Subcutaneous abdominal adipose tissue (tissue), 5 donors: ENCODE data around the gene CORO6.

ENCODE experiments used
- H3K27ac ChIP-seq: one replicate; pipeline ENCODE4 v1.7.0; 2013; ENCODE audit warnings: low read depth, mild to moderate bottlenecking, inconsistent platforms, low read length, moderate library complexity
- H3K27me3 ChIP-seq, 5 donors: one replicate each; pipeline ENCODE4 v1.7.0; 2013; ENCODE audit warnings: low read length in 5 of 5, inconsistent platforms in 1 of 5; ENCODE audit not compliant: control insufficient read depth in 5 of 5, insufficient read depth in 4 of 5
- H3K36me3 ChIP-seq, 5 donors: one replicate each; pipeline ENCODE4 v1.7.0; 2013; ENCODE audit warnings: low read length in 5 of 5; ENCODE audit not compliant: control insufficient read depth in 5 of 5, insufficient read depth in 5 of 5
- H3K4me1 ChIP-seq, 5 donors: one replicate each; pipeline ENCODE4 v1.7.0; 2013; ENCODE audit warnings: low read length in 5 of 5, mild to moderate bottlenecking in 3 of 5, moderate library complexity in 1 of 5; ENCODE audit not compliant: control insufficient read depth in 5 of 5, insufficient read depth in 5 of 5
- H3K4me3 ChIP-seq, 5 donors: one replicate each; pipeline ENCODE4 v1.7.0; 2013; ENCODE audit warnings: low read length in 5 of 5, low read depth in 1 of 5
- H3K9ac ChIP-seq, 5 donors: one replicate each; pipeline ENCODE4 v1.7.0; 2013; ENCODE audit warnings: low read length in 5 of 5, mild to moderate bottlenecking in 4 of 5, moderate library complexity in 3 of 5
- H3K9me3 ChIP-seq, 5 donors: one replicate each; pipeline ENCODE4 v1.7.0; 2013; ENCODE audit warnings: low read length in 5 of 5; ENCODE audit not compliant: control insufficient read depth in 5 of 5
- donor health status: healthy.
- donor health status: healthy.
- donor health status: healthy.
- donor health status: healthy.
- donor health status: healthy.

CORO6 gene

DNA sequence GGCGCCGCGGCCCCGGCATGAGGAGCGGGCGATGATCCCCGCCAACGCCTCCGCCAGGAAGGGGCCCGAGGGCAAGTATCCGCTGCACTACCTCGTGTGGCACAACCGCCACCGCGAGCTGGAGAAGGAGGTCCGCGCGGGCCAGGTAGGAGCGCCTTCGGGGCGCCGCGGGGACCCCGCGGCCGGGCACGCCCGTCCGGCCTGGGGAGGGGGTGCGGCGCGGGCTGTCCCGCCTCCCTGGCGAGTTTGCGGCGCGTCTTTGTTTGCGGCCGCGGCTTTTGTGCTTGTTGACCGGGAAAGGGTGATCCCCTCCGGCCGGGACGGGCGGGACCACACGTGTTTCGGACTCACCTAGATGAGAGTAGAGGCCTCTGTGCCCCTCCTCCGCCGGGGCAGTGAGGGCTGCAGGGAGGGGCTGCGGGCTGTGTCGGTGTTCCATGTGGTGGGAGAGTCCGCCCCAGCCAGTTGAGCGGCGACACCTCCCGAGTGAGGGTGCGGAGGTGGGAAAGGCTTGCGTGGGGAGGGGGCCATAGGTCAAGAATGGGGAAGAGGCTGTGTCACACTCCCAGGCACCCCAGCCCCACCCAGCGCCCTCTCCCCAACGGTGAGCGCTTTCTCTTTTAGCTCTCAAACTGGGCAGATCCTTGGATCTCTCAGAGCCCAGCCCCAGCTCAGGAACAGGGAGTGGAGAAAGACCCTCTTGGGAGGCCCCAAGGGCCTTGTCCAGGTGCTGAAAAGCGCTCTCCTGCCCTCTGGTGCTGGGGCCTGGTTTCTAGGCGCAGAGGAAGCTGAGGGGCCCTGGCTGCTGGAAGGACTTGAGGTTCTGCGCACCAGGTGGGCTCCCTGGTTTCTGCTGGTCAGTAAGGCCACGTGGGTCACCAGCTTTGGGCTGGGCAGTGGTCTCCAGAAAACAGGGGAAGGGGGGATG, 28.9 kb downstream of the CORO6 start:
- H3K4me1 ChIP-seq: peaks cover 14 to 79% (median 70%) of the 10 kb centered on the region in 5 donors
- H3K9me3 ChIP-seq: no peaks in the 10 kb centered on the region
- H3K27me3 ChIP-seq: no peaks in the 10 kb centered on the region
- no peak overlapping the region for H3K27ac ChIP-seq
- peak overlapping the region in 3 of 5 donors; percentile 53 to 66 (median 65) for H3K9ac ChIP-seq
- no peaks in the 10 kb centered on the region for H3K36me3 ChIP-seq
- peak overlapping the region in 4 of 5 donors; percentile 59 to 73 (median 66) for H3K4me3 ChIP-seq

- H3K27me3 ChIP-seq: no peaks in the 10 kb centered on the region
- no peaks in the 10 kb centered on the region for H3K9me3 ChIP-seq
- H3K9ac ChIP-seq: peak within 1 kb of the TSS in 4 of 5 donors; percentile 41 to 66 (median 59)
- H3K4me1 ChIP-seq: peaks cover 14 to 87% (median 79%) of the 10 kb centered on the region in 5 donors
- H3K36me3 ChIP-seq: no peaks in the 10 kb centered on the region
- H3K27ac ChIP-seq: peak within 1 kb of the TSS; percentile 81
- H3K4me3 ChIP-seq: peak within 1 kb of the TSS in 4 of 5 donors; percentile 66 to 79 (median 72)
Observed at GRCh38 chr17:29592850-29593551, 29.7 kb downstream of the CORO6 start, which contains the start of gene ANKRD13B. Gene ANKRD13B, plus strand, starts transcription at chr17:29593132. Its CDS starts 490 bp downstream, at chr17:29593622.

GRCh38 chr17:29591737-29592608, 30.7 kb downstream of the CORO6 start:
- Histone ChIP-seq H3K27me3 (no peaks in the 10 kb centered on the region), H3K4me3 (peak overlapping the region; percentile 42 to 79 (median 59)), H3K36me3 (no peaks in the 10 kb centered on the region), H3K27ac (peak overlapping the region; percentile 81), H3K4me1 (peaks cover 14 to 89% (median 84%) of the 10 kb centered on the region in 5 donors), H3K9ac (peak overlapping the region in 3 of 5 donors; percentile 30 to 56 (median 35)), H3K9me3 (no peaks in the 10 kb centered on the region)

GRCh38 chr17:29591146-29591736, 31.5 kb downstream of the CORO6 start:
- peaks cover 14 to 89% (median 86%) of the 10 kb centered on the region in 5 donors for H3K4me1 ChIP-seq
- peak overlapping the region in 1 of 5 donors; percentile 35 for H3K9ac ChIP-seq
- peak overlapping the region; percentile 42 to 79 (median 55) for H3K4me3 ChIP-seq
- no peaks in the 10 kb centered on the region for H3K36me3 ChIP-seq
- no peaks in the 10 kb centered on the region for H3K9me3 ChIP-seq
- peak overlapping the region; percentile 81 for H3K27ac ChIP-seq
- H3K27me3 ChIP-seq: no peaks in the 10 kb centered on the region

DNA sequence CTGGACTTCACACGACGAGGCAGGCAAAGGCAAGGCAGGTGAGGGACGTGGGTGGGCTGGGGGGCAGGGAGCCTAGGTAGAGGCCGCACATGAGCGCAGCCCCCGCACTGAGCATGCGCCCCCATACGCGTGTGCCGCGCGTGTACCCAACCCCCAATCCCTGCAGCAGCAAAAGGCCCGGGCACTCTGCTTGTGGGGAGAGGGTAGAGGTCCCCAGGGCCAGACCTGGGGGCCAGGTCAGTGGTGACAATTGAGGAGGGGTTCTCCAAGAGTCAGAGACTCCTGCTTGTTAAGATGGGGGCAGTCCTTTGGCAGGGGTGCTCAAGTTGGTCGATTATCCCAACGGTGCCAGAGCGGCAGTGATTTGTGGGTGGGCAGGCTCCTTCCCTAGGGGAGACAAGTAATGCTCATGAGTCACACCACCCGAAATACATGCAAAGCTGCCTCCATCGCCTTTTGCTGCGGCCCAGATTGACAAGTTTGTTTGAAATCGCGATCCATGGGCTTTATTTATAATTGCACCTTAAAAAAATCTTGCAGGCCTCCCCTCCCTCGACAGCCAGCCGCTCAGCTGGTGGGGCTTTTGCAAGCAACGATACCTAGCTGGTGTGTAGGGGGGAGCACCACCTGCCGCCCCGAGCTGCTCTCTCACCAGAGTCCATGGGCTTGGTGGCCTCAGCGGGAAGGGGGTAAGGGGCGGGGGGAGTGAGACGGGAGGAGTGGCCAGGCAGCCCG, 32.1 kb downstream of the CORO6 start:
- H3K9ac ChIP-seq: peak overlapping the region in 3 of 5 donors; percentile 19 to 68 (median 25)
- no peaks in the 10 kb centered on the region for H3K9me3 ChIP-seq
- H3K4me1 ChIP-seq: peaks cover 14 to 87% (median 83%) of the 10 kb centered on the region in 5 donors
- no peaks in the 10 kb centered on the region for H3K36me3 ChIP-seq
- no peaks in the 10 kb centered on the region for H3K27me3 ChIP-seq
- peak overlapping the region; percentile 65 to 79 (median 71) for H3K4me3 ChIP-seq
- H3K27ac ChIP-seq: peak overlapping the region; percentile 81

DNA sequence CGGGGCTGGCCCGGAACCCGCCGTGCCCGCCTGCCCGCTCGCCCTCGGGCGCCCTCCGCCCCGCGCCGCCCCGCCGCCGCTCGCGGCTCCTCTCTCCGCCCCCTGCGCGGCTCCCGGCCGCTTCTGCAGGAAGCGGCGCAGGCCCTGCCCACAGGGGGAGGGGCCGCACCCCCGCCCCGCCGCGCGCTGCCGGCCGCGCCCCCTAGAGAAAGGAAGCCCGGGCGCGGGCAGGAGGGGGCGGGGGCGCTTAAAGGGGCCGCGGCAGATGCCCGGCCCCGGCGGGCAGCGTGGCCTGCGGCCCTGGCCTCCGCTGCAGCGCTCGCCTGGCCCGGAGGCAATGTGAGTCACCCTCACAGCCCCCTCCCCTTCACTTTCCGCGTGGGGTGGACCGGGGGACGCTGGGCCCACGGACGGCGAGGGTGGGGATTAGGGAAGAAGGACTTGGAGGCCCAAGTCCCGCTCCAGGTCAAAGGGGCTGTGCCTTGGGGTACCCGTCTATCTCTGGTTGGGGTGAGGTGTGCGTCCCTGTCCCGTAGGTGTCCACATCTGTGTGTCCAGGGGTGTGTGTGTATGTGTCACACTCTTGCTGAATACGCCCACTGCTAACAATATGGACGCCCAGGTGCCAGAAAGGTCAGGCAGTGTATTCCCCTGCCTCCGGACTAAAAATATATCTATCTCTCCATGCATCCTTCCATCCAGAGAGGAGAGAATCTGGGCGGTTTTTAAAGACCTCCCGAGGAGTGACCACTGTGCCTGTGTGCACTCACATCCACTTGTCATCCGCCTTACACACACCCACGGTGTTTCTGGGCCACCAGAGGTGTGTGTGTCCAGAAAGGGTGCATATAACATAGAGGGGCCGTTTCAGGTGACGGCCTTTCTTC, 32.9 kb downstream of the CORO6 start, which contains the start of gene GIT1:
TSS of gene GIT1 (minus strand) at position 125 of the 887 bp plus-strand sequence. CDS start 270 bp downstream, outside the sequence.
- peak within 1 kb of the TSS; percentile 72 to 96 (median 81) for H3K9ac ChIP-seq

DNA sequence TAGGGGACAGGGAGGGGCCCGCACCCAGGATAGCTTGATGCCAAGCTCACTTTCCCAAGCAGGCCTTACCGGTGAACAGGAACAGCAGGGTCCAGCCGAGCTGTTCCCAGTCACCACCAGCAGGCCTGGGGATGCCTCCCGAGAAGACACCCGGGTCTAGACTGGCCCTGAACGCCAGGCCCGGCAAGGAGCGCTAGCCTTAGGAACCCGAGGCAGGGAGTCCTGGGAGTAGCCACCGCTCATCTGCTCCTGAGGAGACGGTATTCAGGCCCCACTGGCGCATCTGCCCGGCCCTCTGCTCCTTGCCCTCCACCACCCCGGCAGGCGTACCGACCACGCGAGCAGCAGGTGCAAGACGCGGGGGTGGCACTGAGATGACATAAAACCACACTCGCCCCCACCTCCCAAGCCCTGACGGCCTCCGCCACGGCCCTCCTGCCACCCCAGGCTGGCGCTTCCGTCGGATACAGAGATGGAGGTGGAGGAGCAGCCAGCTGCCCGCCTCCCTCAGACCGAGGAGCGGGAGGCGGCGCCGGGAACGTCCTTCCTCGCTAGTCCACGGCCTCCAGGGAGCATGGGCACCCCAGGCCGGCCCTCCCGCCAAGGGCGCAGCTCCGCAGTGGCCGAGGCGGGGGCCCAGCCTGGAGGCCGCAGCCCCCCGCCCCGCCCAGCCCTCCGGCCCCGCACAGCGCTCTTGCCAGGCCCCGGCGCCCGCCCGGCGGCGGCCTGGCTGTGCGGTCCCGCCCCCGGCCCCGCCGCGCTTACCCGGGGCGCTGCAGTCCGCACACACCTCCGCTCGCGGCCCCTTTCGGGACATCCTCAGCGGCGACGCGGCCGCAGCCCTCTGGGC, 33.9 kb downstream of the CORO6 start:
- peak overlapping the region; percentile 69 to 96 (median 81) for H3K9ac ChIP-seq
- H3K27me3 ChIP-seq: no peaks in the 10 kb centered on the region
- peak overlapping the region; percentile 71 to 90 (median 80) for H3K4me3 ChIP-seq
- H3K4me1 ChIP-seq: peaks cover 15 to 87% (median 83%) of the 10 kb centered on the region in 5 donors
- no peaks in the 10 kb centered on the region for H3K36me3 ChIP-seq
- H3K27ac ChIP-seq: peak overlapping the region; percentile 82
- no peaks in the 10 kb centered on the region for H3K9me3 ChIP-seq

More for the DNA sequence above, 32.9 kb downstream of the CORO6 start, which contains the start of gene GIT1:
- H3K4me3 ChIP-seq: peak within 1 kb of the TSS; percentile 71 to 90 (median 80)
- no peaks in the 10 kb centered on the region for H3K27me3 ChIP-seq
- peak within 1 kb of the TSS; percentile 82 for H3K27ac ChIP-seq
- H3K9me3 ChIP-seq: no peaks in the 10 kb centered on the region
- H3K4me1 ChIP-seq: peaks cover 14 to 87% (median 83%) of the 10 kb centered on the region in 5 donors
- H3K36me3 ChIP-seq: no peaks in the 10 kb centered on the region
